Transverse colon (tissue), 4 donors: ENCODE data around the gene ARHGEF7. TPM values are rescaled to one million over a fixed set of nuclear protein-coding genes. Genes with fewer than 3 reads are reported as not detected.

Experiments used
- DNase-seq: peaks from one replicate; pipeline ENCODE4 v3.0.0-alpha.2; 2019
- H3K27ac ChIP-seq, 4 donors: fragments of 200-600 bp; sonication (generic); 2 replicates each; pipeline ENCODE4 v1.5.1; 2016 to 2018; ENCODE audit warnings: inconsistent platforms in 4 of 4
- H3K27me3 ChIP-seq: fragments of 200-600 bp; sonication (generic); 2 replicates; pipeline ENCODE4 v1.5.1; 2017; ENCODE audit warnings: inconsistent platforms
- H3K36me3 ChIP-seq, 4 donors: fragments of 200-600 bp; sonication (generic); 2 replicates each; pipeline ENCODE4 v1.5.1; 2017 to 2019; ENCODE audit warnings: inconsistent platforms in 4 of 4
- H3K4me1 ChIP-seq, 4 donors: fragments of 200-600 bp; sonication (generic); 2 replicates each; pipeline ENCODE4 v1.5.1; 2017 to 2020; ENCODE audit warnings: inconsistent platforms in 4 of 4
- H3K4me3 ChIP-seq, 4 donors: fragments of 200-600 bp; sonication (generic); 1 replicate in 1 of 4; 2 replicates in 3 of 4; pipeline versions ENCODE4 v1.5.1 to v1.6.1; 2017 to 2019; ENCODE audit warnings: inconsistent platforms in 4 of 4
- H3K9me3 ChIP-seq, 2 donors: fragments of 200-600 bp; sonication (generic); 2 replicates each; pipeline ENCODE4 v1.5.1; 2017 to 2019; ENCODE audit warnings: inconsistent platforms in 2 of 2
- CTCF ChIP-seq, 5 experiments: fragments of 200-600 bp in 3 of 5; fragments of 450-650 bp in 2 of 5; sonication (generic) in 3 of 5; IDR thresholded peaks; 1 replicate in 2 of 5; 2 replicates in 3 of 5; pipeline ENCODE4 v1.5.1; 2016 to 2017; ENCODE audit warnings: antibody characterized with exemption in 5 of 5, inconsistent platforms in 3 of 5, mild to moderate bottlenecking in 2 of 5, moderate library complexity in 1 of 5
- EP300 ChIP-seq: sonication (generic); formaldehyde crosslinking; IDR thresholded peaks from one replicate; pipeline ENCODE4 v1.6.1; 2017; ENCODE audit warnings: antibody characterized with exemption, low read depth
- POLR2A ChIP-seq: fragments of 450-650 bp; IDR thresholded peaks from one replicate; pipeline ENCODE4 v1.6.1; 2016; ENCODE audit warnings: antibody characterized with exemption, mild to moderate bottlenecking, moderate library complexity
- POLR2AphosphoS5 ChIP-seq, 3 donors: sonication (generic); formaldehyde crosslinking; IDR thresholded peaks; one replicate each; pipeline ENCODE4 v1.6.1; 2016; ENCODE audit warnings: antibody characterized with exemption in 3 of 3
- WGBS, 2 donors: methylation state at CpG; one replicate each; pipeline ENCODE4 v1.1.5; 2018; ENCODE audit warnings: low coverage in 1 of 2; 5-methylcytosine and 5-hydroxymethylcytosine counted together
- in situ Hi-C, 4 donors: fragments of 200-750 bp; cut with MboI; loops; one replicate each; pipeline versions ENCODE4 v1.15.0 to v1.15.1; 2017; ENCODE audit warnings: low sequenced_read_pairs in 3 of 4, low pct_ligation_motif_present in 1 of 4, low pct_unique_long_range_greater_than_20kb in 1 of 4
- intact Hi-C: fragments of 100-400 bp; cut with DNase I; formaldehyde crosslinking; loops from one replicate; pipeline ENCODE4 v1.15.1; 2023; ENCODE audit warnings: low total_unique reads
- total RNA-seq, 4 donors: library from RNA; depleted of rRNA; stranded (reverse); fragments of >200 nt; gene quantifications; one replicate each; pipeline ENCODE4 v1.1.0, GENCODE V29; 2016

ARHGEF7 gene
- total RNA-seq, 4 donors from 2014 or later = 62.3 to 104 (median 75.6) TPM

DNA sequence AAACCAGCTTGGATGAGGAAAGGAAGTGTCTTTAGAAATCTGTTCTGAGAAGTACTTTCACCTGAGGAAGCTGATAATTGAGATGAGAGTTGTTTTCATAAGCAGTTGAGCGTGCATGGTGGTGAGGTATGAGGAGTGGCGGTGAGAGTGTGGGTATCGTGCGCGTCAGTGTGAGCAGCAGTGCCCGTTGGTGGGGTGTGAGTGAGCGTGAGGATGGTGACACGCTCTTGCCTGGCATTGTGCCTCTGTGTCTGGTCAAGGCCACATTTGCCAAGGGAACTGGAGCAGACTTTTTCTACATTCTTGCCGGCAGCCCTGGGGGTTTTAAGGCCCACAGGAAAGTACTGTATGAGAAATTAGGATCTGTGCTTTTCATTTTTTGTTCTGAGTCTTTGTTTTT is 168.9 kb downstream of the ARHGEF7 start:
- peaks cover 0 to 61% (median 29%) of the 10 kb centered on the region in 4 donors for H3K36me3 ChIP-seq
- no peak overlapping the region for H3K4me3 ChIP-seq
- no peak for DNase-seq
- no peaks in the 10 kb centered on the region for H3K27me3 ChIP-seq
- intact Hi-C loops (no loop called here), in situ Hi-C loops (no loop called here)
- no peak overlapping the region for H3K27ac ChIP-seq
- H3K4me1 ChIP-seq = peaks cover 0 to 20% (median 5%) of the 10 kb centered on the region in 4 donors
- TF ChIP-seq POLR2A (no peak), EP300 (no peak), POLR2AphosphoS5 (IDR thresholded peaks at IDR 0.05) (no peak), CTCF (IDR thresholded peaks at IDR 0.05) (no peak)
- 90% methylated on average over 8 to 9 of the region's 9 CpGs for WGBS, 2 donors
- H3K9me3 ChIP-seq = no peaks in the 10 kb centered on the region

- H3K36me3 ChIP-seq = peaks cover 0 to 67% (median 29%) of the 10 kb centered on the region in 4 donors
- peaks cover 0 to 20% (median 5%) of the 10 kb centered on the region in 4 donors for H3K4me1 ChIP-seq
- H3K27me3 ChIP-seq = no peaks in the 10 kb centered on the region
- TF ChIP-seq POLR2A = no peak
- no peak for TF ChIP-seq POLR2AphosphoS5 (IDR thresholded peaks at IDR 0.05)
- TF ChIP-seq EP300 = no peak
- no peak for TF ChIP-seq CTCF (IDR thresholded peaks at IDR 0.05)
- intact Hi-C loops = no loop called here
- no peak overlapping the region for H3K4me3 ChIP-seq
- DNase-seq = no peak
- WGBS, 2 donors = 96 to 97% methylated on average over 3 to 14 of the region's 14 CpGs
- no peak overlapping the region for H3K27ac ChIP-seq
- in situ Hi-C loops = no loop called here
- no peaks in the 10 kb centered on the region for H3K9me3 ChIP-seq
Measured at GRCh38 chr13:111284565-111284964, 169.5 kb downstream of the ARHGEF7 start.

DNA sequence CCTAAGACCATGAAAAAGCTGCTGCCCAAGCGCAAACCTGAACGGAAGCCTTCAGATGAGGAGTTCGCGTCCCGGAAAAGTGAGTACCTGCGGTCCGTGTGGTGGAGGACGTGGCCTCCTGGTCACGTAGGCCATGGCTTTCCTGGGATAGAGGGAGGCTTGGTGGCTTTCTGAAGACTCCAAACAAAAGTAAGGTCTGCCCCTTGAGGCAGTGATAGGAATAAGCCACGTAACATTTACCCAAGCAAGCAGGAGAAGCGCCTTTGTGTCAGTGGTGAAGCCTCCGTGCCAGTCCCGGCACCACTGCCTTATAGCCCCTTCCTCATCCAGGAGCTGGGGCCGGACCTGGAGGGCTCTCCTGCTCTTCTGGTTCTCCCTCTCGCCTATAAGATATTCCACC is 171.1 kb downstream of the ARHGEF7 start:
- Histone ChIP-seq H3K27ac (no peak overlapping the region), H3K27me3 (no peaks in the 10 kb centered on the region), H3K9me3 (no peaks in the 10 kb centered on the region), H3K4me3 (no peak overlapping the region), H3K36me3 (peaks cover 0 to 69% (median 30%) of the 10 kb centered on the region in 4 donors), H3K4me1 (peaks cover 0 to 20% (median 5%) of the 10 kb centered on the region in 4 donors)
- 92 to 98% methylated on average over 9 to 15 of the region's 15 CpGs for WGBS, 2 donors
- no peak for DNase-seq
- intact Hi-C loops = no loop called here
- in situ Hi-C loops = no loop called here
- no peak for TF ChIP-seq CTCF (IDR thresholded peaks at IDR 0.05)
- no peak for TF ChIP-seq EP300
- TF ChIP-seq POLR2AphosphoS5 (IDR thresholded peaks at IDR 0.05) = no peak
- no peak for TF ChIP-seq POLR2A

GRCh38 chr13:111286749-111287148 is 171.6 kb downstream of the ARHGEF7 start:
- 83% methylated on average over 7 of the region's 7 CpGs; no CpG with 5 or more reads in 1 of the 2 donors for WGBS, 2 donors
- intact Hi-C loops = no loop called here
- no peak overlapping the region for H3K4me3 ChIP-seq

More at GRCh38 chr13:111286749-111287148, 171.6 kb downstream of the ARHGEF7 start:
- in situ Hi-C loops = no loop called here
- Histone ChIP-seq H3K9me3 (no peaks in the 10 kb centered on the region), H3K27me3 (no peaks in the 10 kb centered on the region), H3K4me1 (peaks cover 0 to 14% (median 5%) of the 10 kb centered on the region in 4 donors), H3K27ac (no peak overlapping the region), H3K36me3 (peaks cover 0 to 66% (median 30%) of the 10 kb centered on the region in 4 donors)
- TF ChIP-seq EP300 (no peak), POLR2AphosphoS5 (IDR thresholded peaks at IDR 0.05) (no peak), POLR2A (no peak), CTCF (IDR thresholded peaks at IDR 0.05) (no peak)
- DNase-seq = no peak
